ENCODE data around the gene CCNT1. TPM values are rescaled to one million over a fixed set of nuclear protein-coding genes. Genes with fewer than 3 reads are reported as not detected.

The CCNT1 gene
- total and polyA plus RNA-seq, 2 of the 13 experiments (the other 11 are each of a cell fraction or from before 2014, with no cell fraction given), result 18.0 to 28.2 TPM

GRCh38 chr12:48716493-48717251, at the start of gene CCNT1 (continued):
- TF ChIP-seq ZNF136 (CRISPR knock-in tag; IDR thresholded peaks at IDR 0.05; ENCODE audit: low read depth) (no peak), ZNF597 (CRISPR knock-in tag; IDR thresholded peaks at IDR 0.05) (no peak), ZFP37 (CRISPR knock-in tag; IDR thresholded peaks at IDR 0.05; ENCODE audit: borderline replicate concordance) (0 out of 2 replicates have a peak, but pooled peaks have one; percentile 28), IKZF5 (CRISPR knock-in tag; IDR thresholded peaks at IDR 0.05) (peak; percentile 83), NR3C1 (CRISPR knock-in tag; IDR thresholded peaks at IDR 0.05) (no peak), ARNT2 (CRISPR knock-in tag; IDR thresholded peaks at IDR 0.05; ENCODE audit: low read depth) (peak; percentile 88), ZNF687 (CRISPR knock-in tag; IDR thresholded peaks at IDR 0.05) (peak; percentile 98), NFKB2 (CRISPR knock-in tag; IDR thresholded peaks at IDR 0.05; ENCODE audit: borderline replicate concordance) (0 out of 2 replicates have a peak, but pooled peaks have one; percentile 17), CSRNP2 (CRISPR knock-in tag; conservative IDR thresholded peaks at IDR 0.05; ENCODE audit: low read depth) (no peak), ZNF713 (CRISPR knock-in tag; IDR thresholded peaks at IDR 0.05) (no peak), HOXD1 (CRISPR knock-in tag; IDR thresholded peaks at IDR 0.05) (peak; percentile 21; the same call in 1 of the 2 replicates), ATRX (CRISPR knock-in tag; IDR thresholded peaks at IDR 0.05; ENCODE audit: borderline replicate concordance) (no peak), SRSF1 (optimal IDR thresholded peaks at IDR 0.05; ENCODE audit: low read depth, low read length) (no peak), LCORL (IDR thresholded peaks at IDR 0.05) (peak; percentile 59), LCORL (CRISPR knock-in tag; IDR thresholded peaks at IDR 0.05) (peak; percentile 62), ZNF256 (CRISPR knock-in tag; conservative IDR thresholded peaks at IDR 0.05) (no peak; the same call in 1 of the 2 replicates), SKIL (CRISPR knock-in tag; IDR thresholded peaks at IDR 0.05; ENCODE audit: borderline replicate concordance) (no peak), TFAP4 (IDR thresholded peaks at IDR 0.05; ENCODE audit: borderline replicate concordance, low read depth) (peak; percentile 57; the same call in 1 of the 2 replicates)
